GM12878 (cell line): ENCODE results near the gene ARHGAP26. TPM values are rescaled to one million over a fixed set of nuclear protein-coding genes. Genes with fewer than 3 reads are reported as not detected.

ENCODE experiments used
- BHLHE40 ChIP-seq, 2 experiments: fragments of 450-650 bp in 1 of 2; IDR thresholded peaks; 2 replicates each; pipeline ENCODE4 v1.6.1; 2011 to 2017; ENCODE audit warnings: low read depth in 2 of 2, borderline replicate concordance in 1 of 2, improper control_type of control experiment in 1 of 2, low read length in 1 of 2, mild to moderate bottlenecking in 1 of 2
- BMI1 ChIP-seq: fragments of 450-650 bp; IDR thresholded peaks from 2 replicates; pipeline ENCODE4 v1.6.1; 2016; ENCODE audit warnings: mild to moderate bottlenecking, moderate library complexity, borderline replicate concordance
- CEBPZ ChIP-seq: fragments of 150-350 bp; IDR thresholded peaks from 2 replicates; pipeline ENCODE4 v1.6.1; 2016; ENCODE audit warnings: low read depth, low read length
- ESRRA ChIP-seq: IDR thresholded peaks from 2 replicates; pipeline ENCODE4 v1.6.1; 2012; ENCODE audit warnings: mild to moderate bottlenecking, low read length, improper control_type of control experiment
- EZH2 ChIP-seq: IDR thresholded peaks from 2 replicates; pipeline ENCODE4 v1.6.1; 2012; ENCODE audit warnings: low read depth, mild to moderate bottlenecking, control low read depth, inconsistent platforms, low read length, borderline replicate concordance; ENCODE audit not compliant: control insufficient read depth
- IKZF2 ChIP-seq, 2 experiments: fragments of 450-650 bp; IDR thresholded peaks; 2 replicates each; pipeline ENCODE4 v1.6.1; 2017; ENCODE audit warnings: mild to moderate bottlenecking in 2 of 2, moderate library complexity in 2 of 2
- MAX ChIP-seq: IDR thresholded peaks from 2 replicates; pipeline ENCODE4 v1.6.1; 2012; ENCODE audit warnings: low read depth, low read length, improper control_type of control experiment
- PAX8 ChIP-seq: fragments of 450-650 bp; IDR thresholded peaks from 2 replicates; pipeline ENCODE4 v1.6.1; 2017; ENCODE audit warnings: mild to moderate bottlenecking, moderate library complexity
- RAD51 ChIP-seq: fragments of 450-650 bp; IDR thresholded peaks from 2 replicates; pipeline ENCODE4 v1.6.1; 2016; ENCODE audit warnings: moderate library complexity, mild to moderate bottlenecking, inconsistent platforms
- REST ChIP-seq: IDR thresholded peaks from 2 replicates; pipeline ENCODE4 v1.6.1; 2012; ENCODE audit warnings: mild to moderate bottlenecking, low read depth, low read length
- SIN3A ChIP-seq: IDR thresholded peaks from 2 replicates; pipeline ENCODE4 v1.6.1; 2012; ENCODE audit warnings: low read depth, low read length, improper control_type of control experiment
- SIX5 ChIP-seq: IDR thresholded peaks from 2 replicates; pipeline ENCODE4 v1.6.1; 2011; ENCODE audit warnings: mild to moderate bottlenecking, low read depth, low read length, moderate library complexity; ENCODE audit not compliant: severe bottlenecking
- SUZ12 ChIP-seq: fragments of 200-600 bp; sonication (generic); IDR thresholded peaks from one replicate; pipeline ENCODE4 v1.6.1; 2018; ENCODE audit warnings: antibody characterized with exemption, mild to moderate bottlenecking; ENCODE audit not compliant: unreplicated experiment
- YBX1 ChIP-seq: fragments of 450-650 bp; IDR thresholded peaks from 2 replicates; pipeline ENCODE4 v1.6.1; 2016; ENCODE audit warnings: antibody characterized with exemption
- ZBTB40 ChIP-seq: fragments of 450-650 bp; IDR thresholded peaks from 2 replicates; pipeline ENCODE4 v1.6.1; 2016; ENCODE audit warnings: mild to moderate bottlenecking, moderate library complexity, borderline replicate concordance
- ZNF217 ChIP-seq: fragments of 450-650 bp; IDR thresholded peaks from 2 replicates; pipeline ENCODE4 v1.6.1; 2017; ENCODE audit warnings: antibody characterized with exemption, mild to moderate bottlenecking
- ZNF384 ChIP-seq: IDR thresholded peaks from 2 replicates; pipeline ENCODE4 v1.6.1; 2012; ENCODE audit warnings: low read depth, mild to moderate bottlenecking, low read length, improper control_type of control experiment, borderline replicate concordance
- polyA plus RNA-seq, 11 experiments: library from polyadenylated mRNA; depleted of rRNA in 4 of 11; unstranded in 6 of 11; stranded (reverse) in 5 of 11; fragments of >200 nt; fragmentation: Nextera tagmentation in 4 of 11; fragmentation: Illumina TruSeq in 1 of 11; extraction: Ambion mirVana in 4 of 11; extraction: Trizol in 1 of 11; gene quantifications; 1 replicate in 1 of 11; 2 replicates in 10 of 11; pipeline versions ENCODE4 v1.2.1 to v1.2.3, GENCODE V29; 2011 to 2016; ENCODE audit warnings: inconsistent platforms in 2 of 11, missing spikeins in 2 of 11, low read depth in 1 of 11
- total RNA-seq, 4 experiments: library from RNA; depleted of rRNA in 3 of 4; stranded (reverse); fragments of >200 nt in 3 of 4; fragmentation: Illumina TruSeq in 1 of 4; extraction: Trizol in 1 of 4; gene quantifications; 2 replicates each; pipeline versions ENCODE4 v1.2.1 to v1.2.3, GENCODE V29; 2013 to 2021

Gene ARHGAP26
- total and polyA plus RNA-seq, 10 of the 15 experiments (the other 5 are each of a cell fraction or from before 2014, with no cell fraction given): 9.4 to 41.5 (median 19.3) TPM

- TF ChIP-seq YBX1 (no peak), ZNF217 (no peak), ZNF384 (no peak), BMI1 (no peak), CEBPZ (no peak), REST (no peak), SUZ12 (no peak), ESRRA (no peak), IKZF2 (IDR thresholded peaks at IDR 0.05) (peak in 1 of 2 experiments; percentile 79; a peak in 2 of 4 replicates), EZH2 (no peak), ZBTB40 (no peak), RAD51 (peak; percentile 56; the same call in 1 of the 2 replicates), BHLHE40 (IDR thresholded peaks at IDR 0.05; ENCODE audit: borderline replicate concordance in 1 of 2, low read depth in 2 of 2, low read length in 1 of 2) (peak in 1 of 2 experiments; percentile 53; a peak in 2 of 4 replicates), MAX (0 out of 2 replicates have a peak, but pooled peaks have one; percentile 12), SIN3A (no peak), SIX5 (no peak), PAX8 (no peak)
Observed at GRCh38 chr5:143229426-143229895, 459.3 kb downstream of the ARHGAP26 start (continued).
